Right lobe of liver (tissue), 6 donors: ENCODE results near the gene IFITM10. TPM values are rescaled to one million over a fixed set of nuclear protein-coding genes. Genes with fewer than 3 reads are reported as not detected.

Experiments used
- ATAC-seq, 4 donors: fragments of 200-7000 bp; cut with Tn5 transposase; one replicate each; pipeline ENCODE4 v1.9.1; 2020; ENCODE audit warnings: mild to moderate bottlenecking in 4 of 4, moderate library complexity in 4 of 4
- DNase-seq, 3 donors: peaks; one replicate each; pipeline ENCODE4 v3.0.0-alpha.2; 2020
- H3K27ac ChIP-seq, 3 donors: fragments of 200-600 bp; one replicate each; pipeline ENCODE4 v1.8.0; 2022
- H3K27me3 ChIP-seq, 2 donors: fragments of 200-600 bp; one replicate each; pipeline ENCODE4 v1.8.0; 2022
- H3K36me3 ChIP-seq, 4 donors: fragments of 200-600 bp; sonication (generic) in 1 of 4; one replicate each; pipeline versions ENCODE4 v1.5.1 to v1.8.0; 2017 to 2022; ENCODE audit warnings: control low read depth in 1 of 4
- H3K4me1 ChIP-seq, 4 donors: fragments of 200-600 bp; sonication (generic) in 1 of 4; one replicate each; pipeline versions ENCODE4 v1.5.1 to v1.8.0; 2017 to 2022; ENCODE audit warnings: control low read depth in 1 of 4
- H3K4me3 ChIP-seq, 3 donors: fragments of 200-600 bp; one replicate each; pipeline ENCODE4 v1.8.0; 2022
- H3K9me3 ChIP-seq, 4 donors: fragments of 200-600 bp; sonication (generic) in 1 of 4; one replicate each; pipeline versions ENCODE4 v1.5.1 to v1.8.0; 2017 to 2022; ENCODE audit warnings: control low read depth in 1 of 4
- CTCF ChIP-seq, 4 donors: fragments of 200-600 bp in 3 of 4; fragments of 450-650 bp in 1 of 4; IDR thresholded peaks; one replicate each; pipeline versions ENCODE4 v1.5.1 to v1.8.0; 2016 to 2022; ENCODE audit warnings: antibody characterized with exemption in 4 of 4, mild to moderate bottlenecking in 2 of 4
- POLR2A ChIP-seq: fragments of 450-650 bp; IDR thresholded peaks from one replicate; pipeline ENCODE4 v1.6.1; 2017; ENCODE audit warnings: antibody characterized with exemption, mild to moderate bottlenecking
- WGBS: methylation state at CpG from one replicate; pipeline ENCODE4 v1.1.6; 2018; ENCODE audit warnings: low coverage, low lambda C conversion rate; ENCODE audit not compliant: insufficient coverage; ENCODE audit errors: missing lambda C conversion rate; 5-methylcytosine and 5-hydroxymethylcytosine counted together
- intact Hi-C, 2 donors: fragments of 100-400 bp; cut with DNase I; formaldehyde crosslinking; loops; one replicate each; pipeline versions ENCODE4 v1.11.2 to v1.14.1; 2022
- total RNA-seq, 6 experiments: library from RNA; depleted of rRNA in 2 of 6; stranded (reverse); fragments of >200 nt in 2 of 6; fragmentation: NEBNext Ultra II Directional in 3 of 6; extraction: Animal tissue kit (Norgen Biotek cat#: 25700) in 3 of 6; gene quantifications; one replicate each; pipeline versions ENCODE4 v1.1.0 to v1.2.4, GENCODE V29; 2016 to 2023
- donor health status: DM: no; HTN: yes; CAD: no.
- donor health status: DM: no; HTN: no; CAD: no.
- donor health status: DM: no; HTN: no; CAD: no.
- donor health status: DM: no; HTN: yes; CAD: no.
- donor health status: DM: no; HTN: yes; CAD: no.

Gene IFITM10
- total RNA-seq, 6 experiments from 2014 or later, result 1.3 to 11.4 (median 6.7) TPM

- no peaks in the 10 kb centered on the region for H3K27me3 ChIP-seq
- whole genome bisulfite sequencing, result 68% methylated on average over 3 of the region's 7 CpGs
- H3K36me3 ChIP-seq, result no peaks in the 10 kb centered on the region
- H3K27ac ChIP-seq, result no peak overlapping the region
- H3K4me3 ChIP-seq, result no peak overlapping the region
- H3K9me3 ChIP-seq, result no peaks in the 10 kb centered on the region
- intact Hi-C loops, result no loop called here
- ATAC-seq, result no peak
- peak in 1 of 3 donors; percentile 49 for DNase-seq
- H3K4me1 ChIP-seq, result peaks cover 0 to 4% (median 0%) of the 10 kb centered on the region in 4 donors
- no peak for TF ChIP-seq CTCF (IDR thresholded peaks at IDR 0.05)
- no peak for TF ChIP-seq POLR2A
Observed at GRCh38 chr11:1768141-1768469, 17.7 kb upstream of the IFITM10 start.

GRCh38 chr11:1767399-1768140 is 17.2 kb upstream of the IFITM10 start:
- no peak overlapping the region for H3K4me3 ChIP-seq
- no peaks in the 10 kb centered on the region for H3K9me3 ChIP-seq
- no peak for ATAC-seq
- no peak for DNase-seq
- H3K27me3 ChIP-seq, result no peaks in the 10 kb centered on the region
- no peaks in the 10 kb centered on the region for H3K36me3 ChIP-seq
- TF ChIP-seq CTCF (IDR thresholded peaks at IDR 0.05) (no peak), POLR2A (no peak)
- peaks cover 0 to 4% (median 0%) of the 10 kb centered on the region in 4 donors for H3K4me1 ChIP-seq
- H3K27ac ChIP-seq, result no peak overlapping the region
- no CpG with 5 or more reads among the region's 19 CpGs for WGBS
- intact Hi-C loops, result no loop called here

GRCh38 chr11:1766719-1767398 is 16.5 kb upstream of the IFITM10 start:
- DNase-seq, result peak in 1 of 3 donors; percentile 48
- no CpG with 5 or more reads among the region's 22 CpGs for WGBS

More at GRCh38 chr11:1766719-1767398, 16.5 kb upstream of the IFITM10 start:
- H3K36me3 ChIP-seq, result no peaks in the 10 kb centered on the region
- intact Hi-C loops, result no loop called here
- H3K4me3 ChIP-seq, result no peak overlapping the region
- H3K27ac ChIP-seq, result no peak overlapping the region
- ATAC-seq, result no peak
- H3K27me3 ChIP-seq, result no peaks in the 10 kb centered on the region
- H3K4me1 ChIP-seq, result peaks cover 0 to 8% (median 2%) of the 10 kb centered on the region in 4 donors
- TF ChIP-seq CTCF (IDR thresholded peaks at IDR 0.05), result no peak
- TF ChIP-seq POLR2A, result no peak
- H3K9me3 ChIP-seq, result no peaks in the 10 kb centered on the region
